C4-2B (cell line): ENCODE measurements around the gene KIF26B.

ENCODE experiments used
- ZFX ChIP-seq: fragments of 450-650 bp; IDR thresholded peaks from 2 replicates; pipeline ENCODE4 v1.6.1; 2017
- TF ChIP-seq, protein P1 (sequence below): fragments of 450-650 bp; conservative IDR thresholded peaks from 2 replicates; pipeline ENCODE4 v1.5.1; 2017; ENCODE audit warnings: mild to moderate bottlenecking

- TF ChIP-seq, protein P1, sequence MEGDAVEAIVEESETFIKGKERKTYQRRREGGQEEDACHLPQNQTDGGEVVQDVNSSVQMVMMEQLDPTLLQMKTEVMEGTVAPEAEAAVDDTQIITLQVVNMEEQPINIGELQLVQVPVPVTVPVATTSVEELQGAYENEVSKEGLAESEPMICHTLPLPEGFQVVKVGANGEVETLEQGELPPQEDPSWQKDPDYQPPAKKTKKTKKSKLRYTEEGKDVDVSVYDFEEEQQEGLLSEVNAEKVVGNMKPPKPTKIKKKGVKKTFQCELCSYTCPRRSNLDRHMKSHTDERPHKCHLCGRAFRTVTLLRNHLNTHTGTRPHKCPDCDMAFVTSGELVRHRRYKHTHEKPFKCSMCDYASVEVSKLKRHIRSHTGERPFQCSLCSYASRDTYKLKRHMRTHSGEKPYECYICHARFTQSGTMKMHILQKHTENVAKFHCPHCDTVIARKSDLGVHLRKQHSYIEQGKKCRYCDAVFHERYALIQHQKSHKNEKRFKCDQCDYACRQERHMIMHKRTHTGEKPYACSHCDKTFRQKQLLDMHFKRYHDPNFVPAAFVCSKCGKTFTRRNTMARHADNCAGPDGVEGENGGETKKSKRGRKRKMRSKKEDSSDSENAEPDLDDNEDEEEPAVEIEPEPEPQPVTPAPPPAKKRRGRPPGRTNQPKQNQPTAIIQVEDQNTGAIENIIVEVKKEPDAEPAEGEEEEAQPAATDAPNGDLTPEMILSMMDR: no peak
- TF ChIP-seq ZFX: no peak
These were observed 266.1 kb downstream of the KIF26B start for GRCh38 chr1:245420926-245421325.
